K562 (cell line): ENCODE results near the gene PICK1. TPM values are rescaled to one million over a fixed set of nuclear protein-coding genes. Genes with fewer than 3 reads are reported as not detected.
A peak's percentile ranks its signal among the peaks of the same experiment; 100 is the strongest.

Experiments
- FOSL1 ChIP-seq: fragments of 200-800 bp; sonication (Bioruptor generic); conservative IDR thresholded peaks from 2 replicates; pipeline ENCODE4 v1.6.1; 2016; ENCODE audit warnings: missing genetic modification characterization, missing compliant biosample characterization
- FOXK2 ChIP-seq, 2 experiments: fragments of 450-650 bp; IDR thresholded peaks in 1 of 2; conservative IDR thresholded peaks in 1 of 2; 2 replicates each; pipeline ENCODE4 v1.6.1; 2016; ENCODE audit warnings: low read depth in 2 of 2, mild to moderate bottlenecking in 1 of 2
- HDAC1 ChIP-seq, 2 experiments: fragments of 450-650 bp; IDR thresholded peaks; 2 replicates each; pipeline ENCODE4 v1.6.1; 2016 to 2017; ENCODE audit warnings: inconsistent platforms in 1 of 2, mild to moderate bottlenecking in 1 of 2, moderate library complexity in 1 of 2
- YBX1 ChIP-seq: fragments of 450-650 bp; IDR thresholded peaks from 2 replicates; pipeline ENCODE4 v1.7.1; 2016; ENCODE audit warnings: mild to moderate bottlenecking
- polyA plus RNA-seq, 8 experiments: library from polyadenylated mRNA; depleted of rRNA in 4 of 8; stranded (reverse) in 5 of 8; unstranded in 3 of 8; fragments of >200 nt; fragmentation: Nextera tagmentation in 2 of 8; fragmentation: Illumina TruSeq in 1 of 8; extraction: Ambion mirVana in 2 of 8; extraction: Trizol in 1 of 8; gene quantifications; 2 replicates each; pipeline versions ENCODE4 v1.2.1 to v1.2.3, GENCODE V29; 2011 to 2014; ENCODE audit warnings: inconsistent platforms in 1 of 8, missing spikeins in 1 of 8
- total RNA-seq, 7 experiments: library from RNA; depleted of rRNA in 6 of 7; stranded (reverse); fragments of >200 nt in 6 of 7; fragmentation: Illumina TruSeq in 2 of 7; extraction: Trizol in 2 of 7; gene quantifications; 2 replicates each; pipeline versions ENCODE4 v1.2.1 to v1.2.3, GENCODE V29; 2011 to 2021; ENCODE audit warnings: low replicate concordance in 1 of 7
- TF ChIP-seq, protein P1 (sequence below): sonication (generic); formaldehyde crosslinking; IDR thresholded peaks from 2 replicates; pipeline ENCODE4 v1.8.1; 2023; ENCODE audit warnings: mild to moderate bottlenecking, missing genetic modification reagents
- TF ChIP-seq, protein P2 (sequence below), 3 experiments: IDR thresholded peaks in 2 of 3; conservative IDR thresholded peaks in 1 of 3; 2 replicates each; pipeline ENCODE4 v1.5.1; 2011 to 2012; ENCODE audit warnings: low read length in 3 of 3, mild to moderate bottlenecking in 3 of 3, control low read depth in 2 of 3, improper control_type of control experiment in 1 of 3, inconsistent platforms in 1 of 3, low read depth in 1 of 3, mixed read lengths in 1 of 3, moderate library complexity in 1 of 3; ENCODE audit not compliant: insufficient read depth in 2 of 3

The PICK1 gene
- total and polyA plus RNA-seq, 9 of the 15 experiments (the other 6 are each of a cell fraction or from before 2014, with no cell fraction given) = 0.06 to 11.0 (median 7.9) TPM; not detected in 1

DNA sequence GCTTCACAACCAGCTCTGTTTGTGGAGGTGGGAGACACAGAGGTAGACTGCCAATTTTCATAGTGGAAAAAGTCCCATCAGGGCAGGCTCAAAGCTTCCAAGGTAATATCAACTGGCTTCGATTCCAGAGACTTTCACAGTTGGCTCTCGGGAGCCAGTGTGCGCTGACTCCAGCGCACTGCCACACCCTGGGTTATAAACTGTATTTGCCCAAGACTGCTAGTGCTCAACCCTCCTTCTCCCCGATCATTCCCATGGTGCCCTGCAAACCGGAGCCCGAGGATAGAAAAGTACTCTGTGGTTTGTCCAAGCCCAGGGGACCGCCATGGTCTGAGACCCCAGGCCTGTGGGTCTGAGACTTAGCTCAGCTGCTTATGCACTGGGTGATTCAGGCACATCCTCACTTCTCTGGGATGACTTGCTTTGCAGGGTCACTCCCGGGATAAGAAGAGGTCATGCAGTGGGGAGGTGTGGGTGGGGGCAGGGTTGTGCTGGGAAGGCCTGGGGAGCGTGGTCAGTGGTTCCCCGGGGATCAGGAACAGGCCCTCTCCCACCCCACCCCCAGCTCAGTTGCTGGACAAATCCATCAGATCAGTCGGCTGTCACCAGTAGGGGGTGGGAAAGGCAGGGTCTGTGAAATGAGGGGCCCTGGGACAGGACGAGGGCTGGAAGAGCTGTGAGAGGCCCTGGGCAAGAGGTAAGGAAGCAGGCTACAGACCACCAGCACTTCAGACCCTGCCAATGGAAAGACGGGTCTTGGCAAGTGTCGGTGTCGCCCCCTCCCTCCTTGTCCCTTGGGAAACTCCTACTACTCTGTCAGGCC is 26.7 kb upstream of the PICK1 start (continued):
- TF ChIP-seq, protein P1, sequence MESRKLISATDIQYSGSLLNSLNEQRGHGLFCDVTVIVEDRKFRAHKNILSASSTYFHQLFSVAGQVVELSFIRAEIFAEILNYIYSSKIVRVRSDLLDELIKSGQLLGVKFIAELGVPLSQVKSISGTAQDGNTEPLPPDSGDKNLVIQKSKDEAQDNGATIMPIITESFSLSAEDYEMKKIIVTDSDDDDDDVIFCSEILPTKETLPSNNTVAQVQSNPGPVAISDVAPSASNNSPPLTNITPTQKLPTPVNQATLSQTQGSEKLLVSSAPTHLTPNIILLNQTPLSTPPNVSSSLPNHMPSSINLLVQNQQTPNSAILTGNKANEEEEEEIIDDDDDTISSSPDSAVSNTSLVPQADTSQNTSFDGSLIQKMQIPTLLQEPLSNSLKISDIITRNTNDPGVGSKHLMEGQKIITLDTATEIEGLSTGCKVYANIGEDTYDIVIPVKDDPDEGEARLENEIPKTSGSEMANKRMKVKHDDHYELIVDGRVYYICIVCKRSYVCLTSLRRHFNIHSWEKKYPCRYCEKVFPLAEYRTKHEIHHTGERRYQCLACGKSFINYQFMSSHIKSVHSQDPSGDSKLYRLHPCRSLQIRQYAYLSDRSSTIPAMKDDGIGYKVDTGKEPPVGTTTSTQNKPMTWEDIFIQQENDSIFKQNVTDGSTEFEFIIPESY = 0 out of 2 replicates have a peak, but pooled peaks have one; percentile 38
- TF ChIP-seq, protein P2, sequence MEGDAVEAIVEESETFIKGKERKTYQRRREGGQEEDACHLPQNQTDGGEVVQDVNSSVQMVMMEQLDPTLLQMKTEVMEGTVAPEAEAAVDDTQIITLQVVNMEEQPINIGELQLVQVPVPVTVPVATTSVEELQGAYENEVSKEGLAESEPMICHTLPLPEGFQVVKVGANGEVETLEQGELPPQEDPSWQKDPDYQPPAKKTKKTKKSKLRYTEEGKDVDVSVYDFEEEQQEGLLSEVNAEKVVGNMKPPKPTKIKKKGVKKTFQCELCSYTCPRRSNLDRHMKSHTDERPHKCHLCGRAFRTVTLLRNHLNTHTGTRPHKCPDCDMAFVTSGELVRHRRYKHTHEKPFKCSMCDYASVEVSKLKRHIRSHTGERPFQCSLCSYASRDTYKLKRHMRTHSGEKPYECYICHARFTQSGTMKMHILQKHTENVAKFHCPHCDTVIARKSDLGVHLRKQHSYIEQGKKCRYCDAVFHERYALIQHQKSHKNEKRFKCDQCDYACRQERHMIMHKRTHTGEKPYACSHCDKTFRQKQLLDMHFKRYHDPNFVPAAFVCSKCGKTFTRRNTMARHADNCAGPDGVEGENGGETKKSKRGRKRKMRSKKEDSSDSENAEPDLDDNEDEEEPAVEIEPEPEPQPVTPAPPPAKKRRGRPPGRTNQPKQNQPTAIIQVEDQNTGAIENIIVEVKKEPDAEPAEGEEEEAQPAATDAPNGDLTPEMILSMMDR (IDR thresholded peaks at IDR 0.05 in 2 of 3, conservative IDR thresholded peaks at IDR 0.05 in 1 of 3; ENCODE audit: insufficient read depth in 2 of 3, low read depth in 1 of 3, low read length in 3 of 3) = 0 out of 6 replicates have a peak, but pooled peaks of 1 of the 3 experiments have one; percentile 4
- TF ChIP-seq FOSL1 (no peak), FOXK2 (conservative IDR thresholded peaks at IDR 0.05 in 1 of 2, IDR thresholded peaks at IDR 0.05 in 1 of 2; ENCODE audit: low read depth in 2 of 2) (peak in 1 of 2 experiments; percentile 74; a peak in 2 of 4 replicates), HDAC1 (IDR thresholded peaks at IDR 0.05) (no peak), YBX1 (no peak)
- TF ChIP-seq, all 486 proteins: peak for 6
